CD4-positive, CD25-positive, alpha-beta regulatory T cell (primary cell): ENCODE results near the gene STK32A. TPM values are rescaled to one million over a fixed set of nuclear protein-coding genes. Genes with fewer than 3 reads are reported as not detected.

ENCODE experiments used
- ATAC-seq, 2 donors: fragments of 150-1000 bp; cut with Tn5 transposase; one replicate each; pipeline ENCODE4 v1.10.0; 2021; ENCODE audit warnings: low read depth in 2 of 2, moderate number of reproducible peaks in 2 of 2, moderate library complexity in 1 of 2
- DNase-seq, 3 donors: peaks; one replicate each; pipeline versions ENCODE4 v3.0.0 to v3.0.0-alpha.2; 2012 to 2022; ENCODE audit warnings: mixed read lengths in 1 of 3
- H3K27ac ChIP-seq: one replicate; pipeline ENCODE4 v1.7.0; 2013; ENCODE audit warnings: mild to moderate bottlenecking, low read length; ENCODE audit not compliant: insufficient read depth, poor library complexity, severe bottlenecking
- H3K27me3 ChIP-seq: one replicate; pipeline ENCODE4 v1.7.0; 2013; ENCODE audit warnings: low read length; ENCODE audit not compliant: control insufficient read depth, insufficient read depth
- H3K36me3 ChIP-seq: one replicate; pipeline ENCODE4 v1.7.0; 2013; ENCODE audit warnings: mild to moderate bottlenecking, low read length, moderate library complexity; ENCODE audit not compliant: control insufficient read depth, insufficient read depth
- H3K4me1 ChIP-seq: 2 replicates; pipeline ENCODE4 v1.7.0; 2013; ENCODE audit warnings: mild to moderate bottlenecking, low read length; ENCODE audit not compliant: insufficient read depth, control insufficient read depth, poor library complexity, severe bottlenecking
- H3K4me3 ChIP-seq: one replicate; pipeline ENCODE4 v1.7.0; 2013; ENCODE audit warnings: low read depth, mild to moderate bottlenecking, low read length, moderate library complexity
- H3K9me3 ChIP-seq, 2 experiments: 1 replicate in 1 of 2; 2 replicates in 1 of 2; pipeline ENCODE4 v1.7.0; 2013; ENCODE audit warnings: low read length in 2 of 2, mild to moderate bottlenecking in 1 of 2, moderate library complexity in 1 of 2; ENCODE audit not compliant: control insufficient read depth in 2 of 2
- H3K27ac Mint-ChIP-seq, 3 donors: one replicate each; pipeline ENCODE4 v1.8.0; 2020 to 2022; ENCODE audit warnings: mild to moderate bottlenecking in 3 of 3, mixed read lengths in 3 of 3, moderate library complexity in 2 of 3
- H3K27me3 Mint-ChIP-seq: one replicate; pipeline ENCODE4 v1.8.0; 2022; ENCODE audit warnings: mild to moderate bottlenecking, mixed read lengths
- H3K36me3 Mint-ChIP-seq: one replicate; pipeline ENCODE4 v1.8.0; 2020; ENCODE audit warnings: mixed read lengths
- H3K4me1 Mint-ChIP-seq, 4 donors: one replicate each; pipeline ENCODE4 v1.8.0; 2020 to 2022; ENCODE audit warnings: mixed read lengths in 4 of 4, mild to moderate bottlenecking in 1 of 4
- H3K4me3 Mint-ChIP-seq, 4 donors: one replicate each; pipeline ENCODE4 v1.8.0; 2020 to 2022; ENCODE audit warnings: mild to moderate bottlenecking in 4 of 4, mixed read lengths in 4 of 4, moderate library complexity in 3 of 4
- H3K9me3 Mint-ChIP-seq, 7 donors: one replicate each; pipeline ENCODE4 v1.8.0; 2020 to 2022; ENCODE audit warnings: mixed read lengths in 7 of 7, mild to moderate bottlenecking in 3 of 7, moderate library complexity in 2 of 7
- polyA plus RNA-seq, 4 donors: library from polyadenylated mRNA; unstranded; fragments of 300-500 nt; fragmentation: Illumina TruSeq; gene quantifications; one replicate each; pipeline ENCODE4 v1.2.3, GENCODE V29; 2021
- total RNA-seq: library from RNA; stranded (reverse); gene quantifications from one replicate; pipeline ENCODE4 v1.2.3, GENCODE V29; 2022

The STK32A gene
- total and polyA plus RNA-seq, 5 donors from 2014 or later, result not detected

DNA sequence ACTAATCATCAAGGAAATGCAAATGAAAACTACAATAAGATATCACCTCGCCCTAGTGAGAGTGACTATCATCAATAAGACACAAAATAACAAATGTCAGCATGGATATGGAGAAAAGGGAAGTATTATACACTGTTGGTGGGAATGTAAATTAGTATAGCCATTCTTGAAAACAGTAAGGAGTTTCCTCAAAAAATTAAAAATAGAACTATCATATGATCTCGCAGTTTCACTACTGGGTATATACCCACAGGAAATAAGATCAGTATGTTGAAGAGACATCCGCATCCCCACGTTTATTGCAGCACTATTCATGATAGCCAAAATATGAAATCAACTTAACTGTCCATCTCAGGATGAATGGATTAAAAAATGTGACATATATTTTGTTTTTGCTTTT lies 31.6 kb upstream of the STK32A start:
- H3K36me3 Mint-ChIP-seq, result no peaks in the 10 kb centered on the region
- ATAC-seq, result no peak

DNA sequence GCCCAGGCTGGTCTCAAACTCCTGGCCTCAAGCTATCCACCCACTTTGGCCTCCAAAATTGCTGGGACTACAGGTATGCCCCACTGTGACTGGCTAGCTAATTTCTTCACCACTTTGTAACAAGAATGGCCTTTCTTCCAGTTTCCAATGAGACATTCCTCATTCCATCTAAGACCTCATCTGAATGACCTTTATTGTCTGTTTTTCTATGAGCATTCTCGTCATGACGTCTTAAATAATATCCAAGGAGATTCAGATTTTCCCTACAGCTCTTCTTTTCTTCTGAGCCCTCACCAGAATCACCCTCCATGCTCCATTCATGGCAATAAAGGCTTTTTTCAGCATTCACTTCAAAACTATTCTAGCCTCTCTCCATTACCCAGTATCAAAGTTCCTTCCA lies 30.2 kb upstream of the STK32A start:
- ATAC-seq, result no peak
- Histone ChIP-seq H3K27ac (no peak overlapping the region), H3K9me3 (no peaks in the 10 kb centered on the region), H3K4me3 (no peak overlapping the region), H3K27me3 (no peaks in the 10 kb centered on the region), H3K36me3 (no peaks in the 10 kb centered on the region), H3K4me1 (no peaks in the 10 kb centered on the region)
- H3K4me3 Mint-ChIP-seq, result no peak overlapping the region
- no peaks in the 10 kb centered on the region for H3K36me3 Mint-ChIP-seq
- peaks cover 0 to 2% (median 0%) of the 10 kb centered on the region in 7 donors for H3K9me3 Mint-ChIP-seq
- H3K4me1 Mint-ChIP-seq, result no peaks in the 10 kb centered on the region
- no peak for DNase-seq
- H3K27ac Mint-ChIP-seq, result no peak overlapping the region
- H3K27me3 Mint-ChIP-seq, result peaks cover 6% of the 10 kb centered on the region

More for the DNA sequence above, 31.6 kb upstream of the STK32A start:
- peaks cover 0 to 2% (median 0%) of the 10 kb centered on the region in 7 donors for H3K9me3 Mint-ChIP-seq
- Histone ChIP-seq H3K36me3 (no peaks in the 10 kb centered on the region), H3K27ac (no peak overlapping the region), H3K4me3 (no peak overlapping the region), H3K27me3 (no peaks in the 10 kb centered on the region), H3K9me3 (no peaks in the 10 kb centered on the region), H3K4me1 (no peaks in the 10 kb centered on the region)
- DNase-seq, result no peak
- peaks cover 6% of the 10 kb centered on the region for H3K27me3 Mint-ChIP-seq
- no peak overlapping the region for H3K4me3 Mint-ChIP-seq
- no peaks in the 10 kb centered on the region for H3K4me1 Mint-ChIP-seq
- no peak overlapping the region for H3K27ac Mint-ChIP-seq

GRCh38 chr5:147208134-147208533 lies 26.7 kb upstream of the STK32A start:
- H3K4me3 Mint-ChIP-seq, result no peak overlapping the region
- no peaks in the 10 kb centered on the region for H3K27me3 ChIP-seq
- H3K27me3 Mint-ChIP-seq, result peaks cover 2% of the 10 kb centered on the region
- DNase-seq, result no peak
- ATAC-seq, result no peak
- no peaks in the 10 kb centered on the region for H3K4me1 Mint-ChIP-seq
- H3K36me3 ChIP-seq, result no peaks in the 10 kb centered on the region
- peaks cover 0 to 2% (median 0%) of the 10 kb centered on the region in 7 donors for H3K9me3 Mint-ChIP-seq
- H3K4me3 ChIP-seq, result no peak overlapping the region
- no peak overlapping the region for H3K27ac ChIP-seq
- H3K27ac Mint-ChIP-seq, result no peak overlapping the region
- no peaks in the 10 kb centered on the region for H3K36me3 Mint-ChIP-seq
- no peaks in the 10 kb centered on the region for H3K9me3 ChIP-seq
- H3K4me1 ChIP-seq, result no peaks in the 10 kb centered on the region

GRCh38 chr5:147216552-147217154 lies 18.2 kb upstream of the STK32A start:
- Mint-ChIP-seq H3K27ac (peak overlapping the region in 1 of 3 donors; percentile 8), H3K27me3 (no peaks in the 10 kb centered on the region), H3K4me1 (no peaks in the 10 kb centered on the region), H3K4me3 (no peak overlapping the region), H3K9me3 (peaks cover 0 to 15% (median 1%) of the 10 kb centered on the region in 7 donors), H3K36me3 (no peaks in the 10 kb centered on the region)
- H3K36me3 ChIP-seq, result no peaks in the 10 kb centered on the region
- no peaks in the 10 kb centered on the region for H3K9me3 ChIP-seq
- H3K4me1 ChIP-seq, result no peaks in the 10 kb centered on the region
- DNase-seq (peak in 1 of 3 donors; percentile 35), ATAC-seq (no peak)
- H3K27me3 ChIP-seq, result no peaks in the 10 kb centered on the region
- no peak overlapping the region for H3K4me3 ChIP-seq
- H3K27ac ChIP-seq, result no peak overlapping the region

- H3K9me3 Mint-ChIP-seq, result peaks cover 0 to 20% (median 0%) of the 10 kb centered on the region in 7 donors
- ATAC-seq, result no peak
- Histone ChIP-seq H3K4me1 (no peaks in the 10 kb centered on the region), H3K27ac (no peak overlapping the region), H3K27me3 (no peaks in the 10 kb centered on the region), H3K36me3 (no peaks in the 10 kb centered on the region), H3K9me3 (no peaks in the 10 kb centered on the region), H3K4me3 (no peak overlapping the region)
- H3K4me1 Mint-ChIP-seq, result no peaks in the 10 kb centered on the region
- H3K36me3 Mint-ChIP-seq, result no peaks in the 10 kb centered on the region
- no peak for DNase-seq
- no peaks in the 10 kb centered on the region for H3K27me3 Mint-ChIP-seq
- H3K4me3 Mint-ChIP-seq, result no peak overlapping the region
- no peak overlapping the region for H3K27ac Mint-ChIP-seq
Observed at GRCh38 chr5:147223343-147223742, 11.5 kb upstream of the STK32A start.

GRCh38 chr5:147223948-147224791 lies 10.7 kb upstream of the STK32A start:
- H3K27ac Mint-ChIP-seq, result no peak overlapping the region
- no peak for DNase-seq
- H3K9me3 ChIP-seq, result no peaks in the 10 kb centered on the region
- H3K36me3 ChIP-seq, result no peaks in the 10 kb centered on the region
- no peaks in the 10 kb centered on the region for H3K36me3 Mint-ChIP-seq
- H3K4me3 Mint-ChIP-seq, result no peak overlapping the region
- H3K4me1 Mint-ChIP-seq, result no peaks in the 10 kb centered on the region
- no peak for ATAC-seq
- H3K4me3 ChIP-seq, result no peak overlapping the region
- H3K9me3 Mint-ChIP-seq, result peaks cover 0 to 13% (median 0%) of the 10 kb centered on the region in 7 donors
- no peaks in the 10 kb centered on the region for H3K4me1 ChIP-seq
- no peaks in the 10 kb centered on the region for H3K27me3 ChIP-seq
- H3K27me3 Mint-ChIP-seq, result no peaks in the 10 kb centered on the region
- H3K27ac ChIP-seq, result no peak overlapping the region

DNA sequence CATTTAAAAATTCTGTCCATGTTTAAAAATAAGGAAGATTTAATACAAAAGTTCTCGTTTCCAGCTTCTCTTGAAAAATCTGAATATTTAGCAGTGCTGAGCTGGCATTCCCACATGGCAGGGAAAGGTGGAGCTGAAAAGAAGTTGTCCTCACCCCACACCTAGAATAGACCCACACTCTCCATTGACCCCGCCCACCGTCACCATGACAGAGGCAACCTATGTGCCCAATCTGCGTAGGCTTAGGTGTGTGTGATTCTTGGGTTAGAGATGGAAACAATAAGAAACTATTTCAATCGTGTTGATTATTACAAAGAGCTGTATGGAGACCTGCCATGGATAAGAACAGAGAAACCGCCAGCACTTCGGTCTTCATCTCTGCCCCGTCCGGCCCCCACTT lies 8.9 kb upstream of the STK32A start:
- no peaks in the 10 kb centered on the region for H3K36me3 ChIP-seq
- no peak overlapping the region for H3K27ac ChIP-seq
- H3K9me3 ChIP-seq, result no peaks in the 10 kb centered on the region
- ATAC-seq (no peak), DNase-seq (no peak)
- no peaks in the 10 kb centered on the region for H3K4me1 Mint-ChIP-seq
- H3K27me3 ChIP-seq, result no peaks in the 10 kb centered on the region
- no peak overlapping the region for H3K27ac Mint-ChIP-seq
- H3K4me3 ChIP-seq, result no peak overlapping the region
- peaks cover 0 to 5% (median 0%) of the 10 kb centered on the region in 7 donors for H3K9me3 Mint-ChIP-seq
- H3K36me3 Mint-ChIP-seq, result no peaks in the 10 kb centered on the region
- H3K27me3 Mint-ChIP-seq, result no peaks in the 10 kb centered on the region
- H3K4me1 ChIP-seq, result no peaks in the 10 kb centered on the region
- H3K4me3 Mint-ChIP-seq, result no peak overlapping the region
